Liver (tissue), 3 donors: ENCODE data around the gene RAB3GAP2.

ENCODE experiments used
- CTCF ChIP-seq: fragments of 150-350 bp; IDR thresholded peaks from 2 replicates; pipeline ENCODE4 v1.5.1; 2017; ENCODE audit warnings: improper control_type of control experiment, low read depth, low read length; ENCODE audit not compliant: missing input control
- JUND ChIP-seq, 2 donors: IDR thresholded peaks; 2 replicates each; pipeline ENCODE4 v1.6.1; 2016; ENCODE audit warnings: antibody characterized with exemption in 2 of 2
- MAX ChIP-seq: IDR thresholded peaks from 2 replicates; pipeline ENCODE4 v1.6.1; 2016; ENCODE audit warnings: antibody characterized with exemption
- donor health status: healthy.
- donor health status: healthy.

- TF ChIP-seq CTCF (no peak), MAX (no peak), JUND (IDR thresholded peaks at IDR 0.05) (no peak)
Observed at GRCh38 chr1:220225957-220226356, 46.3 kb downstream of the RAB3GAP2 start.
